ENCODE measurements around the gene HLA-DQB1. TPM values are rescaled to one million over a fixed set of nuclear protein-coding genes. Genes with fewer than 3 reads are reported as not detected.
"Not testable (repeated sequence)": the region's sequence is repeated elsewhere in the genome, so short reads cannot be mapped to it uniquely, and the experiment has no call there.

The HLA-DQB1 gene
- total RNA-seq, 2 experiments from 2014 or later = 16.5 to 19.0 TPM

DNA sequence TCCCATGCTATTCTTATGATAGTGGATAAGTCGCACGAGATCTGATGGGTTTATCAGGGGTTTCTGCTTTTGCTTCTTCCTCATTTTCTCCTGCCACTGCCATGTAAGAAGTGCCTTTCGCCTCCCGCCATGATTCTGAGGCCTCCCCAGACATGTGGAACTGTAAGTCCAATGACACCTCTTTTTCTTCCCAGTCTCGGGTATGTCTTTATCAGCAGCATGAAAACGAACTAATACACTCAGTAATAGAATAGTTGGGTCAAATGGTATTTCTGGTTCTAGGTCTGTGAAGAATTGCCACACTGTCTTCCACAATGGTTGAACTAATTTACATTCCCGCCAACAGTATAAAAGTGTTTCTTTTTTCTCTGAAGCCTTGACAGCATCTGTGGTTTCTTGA, 7.7 kb upstream of the HLA-DQB1 start:
- H3K27ac Mint-ChIP-seq; DNase-seq; ATAC-seq (ENCODE audit: low read depth); H3K4me3 Mint-ChIP-seq; POLR2A ChIA-PET; H3K4me1 Mint-ChIP-seq: not testable (repeated sequence)
- Mint-ChIP-seq H3K36me3 (peaks cover 30% of the 10 kb centered on the region), H3K9me3 (peaks cover 35% of the 10 kb centered on the region), H3K27me3 (peaks cover 48% of the 10 kb centered on the region)

DNA sequence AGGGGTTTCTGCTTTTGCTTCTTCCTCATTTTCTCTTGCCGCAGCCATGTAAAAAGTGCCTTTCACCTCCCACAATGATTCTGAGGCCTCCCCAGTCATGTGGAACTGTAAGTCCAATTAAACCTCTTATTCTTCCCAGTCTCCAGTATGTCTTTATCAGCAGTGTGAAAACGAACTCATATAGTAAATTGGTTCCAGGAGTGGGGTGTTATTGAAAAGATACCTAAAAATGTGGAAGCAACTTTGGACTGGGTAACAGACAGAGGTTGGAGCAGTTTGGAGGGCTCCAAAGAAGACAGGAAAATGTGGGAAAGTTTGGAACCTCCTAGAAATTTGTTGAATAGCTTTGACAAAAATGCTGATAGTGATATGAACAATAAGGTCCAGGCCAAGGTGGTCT, 5.5 kb upstream of the HLA-DQB1 start:
- ATAC-seq (ENCODE audit: low read depth) = not testable (repeated sequence)

DNA sequence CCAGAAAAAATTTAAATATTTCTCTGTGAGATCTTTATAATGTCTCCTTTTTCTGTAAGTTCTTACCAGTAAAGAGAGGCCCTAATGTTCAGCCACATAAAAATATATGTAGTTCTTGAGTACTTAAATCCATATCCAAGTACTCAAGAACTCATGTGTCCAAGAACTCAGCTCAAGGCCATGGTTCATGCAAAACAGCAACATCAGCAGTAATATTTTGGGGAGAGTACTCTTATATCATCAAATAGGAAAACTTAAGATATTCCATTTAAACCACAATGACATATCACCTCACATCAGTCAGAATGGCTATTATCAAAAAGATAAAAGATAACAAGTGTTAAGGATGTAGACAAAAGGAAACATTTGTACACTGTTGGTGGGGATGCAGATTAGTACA, 3.4 kb upstream of the HLA-DQB1 start:
- Mint-ChIP-seq H3K9me3 (peaks cover 14% of the 10 kb centered on the region), H3K27me3 (peaks cover 44% of the 10 kb centered on the region), H3K4me3 (no peak overlapping the region), H3K4me1 (peaks cover 16% of the 10 kb centered on the region), H3K36me3 (peaks cover 12% of the 10 kb centered on the region), H3K27ac (no peak overlapping the region)
- POLR2A ChIA-PET = interaction anchor here (0.6 kb wide), 1 partner anchor 841 kb away, joined by 3 read pairs; no protein-coding TSS in a partner anchor
- ATAC-seq (ENCODE audit: low read depth) = no peak
- DNase-seq = no peak

More for the DNA sequence above, 5.5 kb upstream of the HLA-DQB1 start:
- H3K9me3 Mint-ChIP-seq = peaks cover 20% of the 10 kb centered on the region
- POLR2A ChIA-PET, H3K27ac Mint-ChIP-seq, H3K4me3 Mint-ChIP-seq, H3K4me1 Mint-ChIP-seq, DNase-seq: not testable (repeated sequence)
- peaks cover 16% of the 10 kb centered on the region for H3K36me3 Mint-ChIP-seq
- peaks cover 47% of the 10 kb centered on the region for H3K27me3 Mint-ChIP-seq

DNA sequence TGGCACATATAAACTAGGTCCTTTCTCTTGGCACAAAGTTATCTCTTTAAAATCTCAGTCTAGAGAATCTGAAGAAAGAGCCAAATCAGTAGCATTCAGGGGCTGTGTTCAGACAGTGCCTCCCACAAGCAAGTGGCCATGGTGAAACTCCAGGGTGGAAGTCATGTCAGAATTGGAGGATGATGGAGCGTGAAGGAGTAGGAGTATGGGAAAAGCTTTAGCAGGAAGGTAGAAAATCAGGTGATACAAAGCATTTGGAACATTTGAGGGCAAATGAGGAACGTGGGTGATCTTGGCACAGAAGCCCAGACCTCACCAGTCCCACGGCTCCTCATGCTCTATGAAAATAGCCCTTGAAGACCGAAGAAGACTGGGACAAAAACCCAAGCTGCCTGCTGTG, 2.8 kb upstream of the HLA-DQB1 start:
- Mint-ChIP-seq H3K36me3 (peaks cover 14% of the 10 kb centered on the region), H3K4me1 (peaks cover 19% of the 10 kb centered on the region), H3K4me3 (no peak overlapping the region), H3K9me3 (peaks cover 12% of the 10 kb centered on the region), H3K27ac (no peak overlapping the region), H3K27me3 (peaks cover 41% of the 10 kb centered on the region)
- DNase-seq (no peak), ATAC-seq (ENCODE audit: low read depth) (no peak)
- POLR2A ChIA-PET = no interaction called here

DNA sequence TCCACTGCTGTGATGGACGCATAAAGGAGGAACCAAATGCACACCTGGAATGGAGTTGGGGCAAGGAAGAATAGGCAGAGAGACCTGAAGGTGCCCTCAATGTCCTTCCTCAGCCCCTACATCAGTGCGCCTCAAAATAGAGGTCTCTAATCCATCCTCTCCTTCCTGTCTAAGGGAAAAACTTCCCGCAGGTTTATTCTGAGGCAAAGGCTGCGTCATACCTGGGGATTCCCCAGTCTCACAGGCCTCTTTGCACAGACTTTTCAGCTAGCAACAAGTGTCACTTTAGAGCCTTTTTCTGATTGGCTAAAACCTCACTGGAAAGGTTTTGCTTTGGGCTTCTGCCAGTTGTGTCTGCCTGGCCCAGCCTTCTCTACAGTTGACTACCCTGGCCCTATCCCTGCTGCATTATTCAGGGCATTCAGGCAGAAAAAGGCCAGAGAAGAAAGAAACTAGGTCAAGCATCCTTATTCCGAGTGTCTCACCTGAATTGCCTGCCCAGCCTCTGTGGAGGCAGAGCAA, 1.8 kb upstream of the HLA-DQB1 start:
- no peak overlapping the region for H3K27ac Mint-ChIP-seq
- peaks cover 7% of the 10 kb centered on the region for H3K9me3 Mint-ChIP-seq
- peaks cover 19% of the 10 kb centered on the region for H3K4me1 Mint-ChIP-seq
- peak; percentile 67 for ATAC-seq (ENCODE audit: low read depth)
- DNase-seq = no peak
- no peak overlapping the region for H3K4me3 Mint-ChIP-seq
- POLR2A ChIA-PET = no interaction called here
- H3K27me3 Mint-ChIP-seq = peaks cover 39% of the 10 kb centered on the region
- peaks cover 11% of the 10 kb centered on the region for H3K36me3 Mint-ChIP-seq

DNA sequence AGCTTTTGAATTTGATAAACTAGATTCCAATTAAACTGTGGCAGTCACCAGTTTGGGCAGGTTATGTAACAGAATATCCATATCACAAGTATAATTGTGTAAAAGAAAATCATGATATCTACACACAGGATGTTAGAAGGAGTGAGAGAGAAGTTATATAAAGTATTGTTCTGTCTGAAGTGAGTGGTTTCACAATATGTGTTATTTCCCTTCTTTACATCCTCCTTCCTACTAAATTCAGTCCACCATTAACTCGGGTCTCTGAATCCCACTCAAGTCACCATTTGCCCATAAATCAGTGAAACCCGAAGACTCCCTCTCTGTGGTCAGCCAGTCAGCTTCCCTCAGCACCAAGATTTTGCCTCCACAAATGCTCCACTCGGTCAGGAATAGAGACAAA, 796 bp downstream of the HLA-DQB1 start:
- Mint-ChIP-seq H3K9me3 (peaks cover 1% of the 10 kb centered on the region), H3K27me3 (peaks cover 38% of the 10 kb centered on the region), H3K4me1 (peaks cover 21% of the 10 kb centered on the region), H3K36me3 (peaks cover 16% of the 10 kb centered on the region), H3K4me3 (peak overlapping the region; percentile 76), H3K27ac (peak overlapping the region; percentile 37)
- POLR2A ChIA-PET = interaction anchor here (1.0 to 1.2 kb wide), 2 partner anchors 43 to 306 kb away, joined by 5 read pairs; no protein-coding TSS in a partner anchor
- DNase-seq = no peak
- no peak for ATAC-seq (ENCODE audit: low read depth)

DNA sequence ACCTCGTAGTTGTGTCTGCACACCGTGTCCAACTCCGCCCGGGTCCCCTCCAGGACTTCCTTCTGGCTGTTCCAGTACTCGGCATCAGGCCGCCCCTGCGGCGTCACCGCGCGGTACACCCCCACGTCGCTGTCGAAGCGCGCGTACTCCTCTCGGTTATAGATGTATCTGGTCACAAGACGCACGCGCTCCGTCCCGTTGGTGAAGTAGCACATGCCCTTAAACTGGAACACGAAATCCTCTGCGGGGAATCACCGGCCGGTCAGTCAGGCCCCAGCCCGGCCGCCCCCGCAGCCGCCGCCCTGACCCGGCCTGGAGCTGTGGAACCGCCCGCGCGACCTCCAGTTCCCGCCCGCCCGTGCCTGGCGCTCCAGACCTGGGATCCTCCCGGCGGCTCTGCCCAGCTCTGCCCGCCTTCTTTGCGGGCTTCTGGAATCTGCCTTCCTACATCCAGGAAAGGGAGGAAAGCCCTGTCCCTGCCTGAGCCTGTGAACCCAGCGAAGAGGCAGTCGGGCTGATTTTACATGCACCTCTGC, 1.6 kb downstream of the HLA-DQB1 start:
- peak overlapping the region; percentile 76 for H3K4me3 Mint-ChIP-seq
- H3K36me3 Mint-ChIP-seq = peaks cover 13% of the 10 kb centered on the region
- POLR2A ChIA-PET = no interaction called here
- peak; percentile 55 for DNase-seq
- ATAC-seq (ENCODE audit: low read depth) = peak; percentile 32
- H3K9me3 Mint-ChIP-seq = no peaks in the 10 kb centered on the region
- peak overlapping the region; percentile 53 for H3K27ac Mint-ChIP-seq
- peaks cover 25% of the 10 kb centered on the region for H3K4me1 Mint-ChIP-seq
- H3K27me3 Mint-ChIP-seq = peaks cover 31% of the 10 kb centered on the region

DNA sequence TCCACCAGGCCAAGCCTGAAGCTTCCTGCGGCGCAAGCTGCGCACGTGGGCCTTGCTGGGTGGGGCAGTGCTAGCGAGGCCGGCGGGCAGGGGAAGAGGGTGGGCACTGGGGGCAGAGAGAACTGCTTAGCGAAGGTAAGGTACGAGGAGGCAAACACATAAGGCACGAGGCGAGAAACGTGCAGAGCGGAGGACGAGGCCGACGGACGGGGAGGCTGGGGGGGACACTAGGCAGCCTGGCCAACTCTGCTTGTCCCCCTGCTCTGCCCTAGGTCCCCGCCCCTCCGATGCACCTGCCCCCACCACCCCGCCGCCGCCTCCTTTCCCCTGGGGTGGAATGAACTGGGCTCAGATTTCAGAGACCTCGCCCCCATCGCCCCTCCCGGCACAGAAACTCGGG, 2.1 kb downstream of the HLA-DQB1 start:
- H3K27me3 Mint-ChIP-seq = peaks cover 25% of the 10 kb centered on the region
- H3K27ac Mint-ChIP-seq = no peak overlapping the region
- no peaks in the 10 kb centered on the region for H3K9me3 Mint-ChIP-seq
- DNase-seq (no peak), ATAC-seq (ENCODE audit: low read depth) (no peak)
- peaks cover 30% of the 10 kb centered on the region for H3K4me1 Mint-ChIP-seq
- POLR2A ChIA-PET = interaction anchor here (0.6 kb wide), 1 partner anchor 190 kb away, joined by 3 read pairs; no protein-coding TSS in a partner anchor
- H3K36me3 Mint-ChIP-seq = peaks cover 13% of the 10 kb centered on the region
- peak overlapping the region; percentile 69 for H3K4me3 Mint-ChIP-seq

DNA sequence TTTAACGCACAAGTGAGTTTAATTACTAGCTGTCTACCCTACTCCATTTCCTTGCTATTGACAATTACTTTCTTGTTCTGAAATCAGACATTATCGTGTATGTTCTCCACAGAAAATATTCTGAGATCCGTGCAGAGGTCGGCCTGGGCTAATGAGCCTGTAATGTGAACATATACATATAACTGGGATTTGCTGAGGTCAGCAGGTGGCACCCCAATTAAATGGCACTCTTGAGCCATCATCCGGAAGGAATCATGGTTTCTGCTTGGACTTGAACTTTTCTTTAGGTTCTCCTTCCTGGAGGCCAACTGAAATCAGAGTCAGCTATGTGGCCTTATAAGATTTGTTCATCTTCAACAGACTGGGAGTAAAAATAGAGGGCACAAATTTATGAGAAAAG, 3.6 kb downstream of the HLA-DQB1 start:
- H3K9me3 Mint-ChIP-seq = no peaks in the 10 kb centered on the region
- no peak overlapping the region for H3K27ac Mint-ChIP-seq
- POLR2A ChIA-PET = no interaction called here
- no peak overlapping the region for H3K4me3 Mint-ChIP-seq
- H3K36me3 Mint-ChIP-seq = peaks cover 12% of the 10 kb centered on the region
- H3K4me1 Mint-ChIP-seq = peaks cover 32% of the 10 kb centered on the region
- DNase-seq (no peak), ATAC-seq (ENCODE audit: low read depth) (no peak)
- H3K27me3 Mint-ChIP-seq = peaks cover 23% of the 10 kb centered on the region

DNA sequence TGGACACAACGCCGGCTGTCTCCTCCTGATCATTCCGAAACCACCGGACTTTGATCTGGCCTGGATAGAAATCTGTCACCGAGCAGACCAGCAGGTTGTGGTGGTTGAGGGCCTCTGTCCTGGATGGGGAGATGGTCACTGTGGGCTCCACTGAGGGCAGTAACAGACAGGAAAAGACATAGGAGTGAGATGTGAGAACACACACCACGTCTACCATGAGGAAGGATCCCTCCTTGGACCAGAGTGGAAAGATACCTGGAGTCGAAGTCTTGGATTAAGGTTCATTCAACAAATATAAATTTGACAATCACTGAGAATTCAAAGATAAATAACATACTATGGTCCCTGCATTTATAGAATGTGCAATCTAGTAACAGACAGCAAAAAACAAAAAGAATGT, 4.4 kb downstream of the HLA-DQB1 start:
- POLR2A ChIA-PET = no interaction called here

DNA sequence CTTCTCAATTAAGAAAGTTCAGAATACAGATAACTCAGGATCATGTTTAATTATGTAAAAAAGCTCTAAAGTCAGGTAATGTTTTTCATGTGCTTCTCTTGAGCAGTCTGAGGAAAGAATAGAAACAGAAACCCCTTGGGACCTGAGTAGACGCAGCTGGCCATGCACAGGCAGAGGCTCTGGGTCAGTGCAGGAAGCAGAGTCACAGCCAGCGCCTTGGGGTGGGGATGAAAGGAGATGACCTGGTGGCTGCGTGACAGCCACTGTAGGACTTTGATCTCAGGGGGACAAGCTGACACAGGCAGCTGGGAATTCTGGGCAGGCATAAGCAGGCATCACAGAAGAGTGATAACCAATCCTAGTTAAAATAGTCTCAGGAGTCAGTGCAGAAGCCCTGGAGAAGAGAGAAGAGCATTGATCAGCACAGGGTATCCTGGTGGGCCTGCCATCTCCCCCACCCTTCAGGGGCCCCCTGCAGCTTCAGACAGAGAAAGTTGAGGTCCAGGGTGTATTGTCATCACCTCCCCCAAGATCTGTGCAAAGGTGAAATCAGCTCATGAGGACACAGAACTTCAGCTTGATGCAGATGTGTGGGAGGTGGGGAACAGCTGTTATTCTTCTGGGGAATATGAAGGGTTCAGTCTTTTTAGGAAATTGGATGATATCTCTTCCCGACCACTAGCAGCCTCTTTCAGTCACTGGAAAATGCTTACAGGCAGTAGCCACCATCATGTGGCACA, 6.4 kb downstream of the HLA-DQB1 start:
- peak overlapping the region; percentile 36 for H3K27ac Mint-ChIP-seq
- peaks cover 5% of the 10 kb centered on the region for H3K9me3 Mint-ChIP-seq
- H3K4me3 Mint-ChIP-seq = no peak overlapping the region
- ATAC-seq (ENCODE audit: low read depth) (no peak), DNase-seq (no peak)
- POLR2A ChIA-PET = no interaction called here
- H3K4me1 Mint-ChIP-seq = peaks cover 16% of the 10 kb centered on the region
- H3K27me3 Mint-ChIP-seq = peaks cover 5% of the 10 kb centered on the region
- peaks cover 17% of the 10 kb centered on the region for H3K36me3 Mint-ChIP-seq

More for the DNA sequence above, 4.4 kb downstream of the HLA-DQB1 start:
- H3K4me3 Mint-ChIP-seq = no peak overlapping the region
- H3K36me3 Mint-ChIP-seq = peaks cover 12% of the 10 kb centered on the region
- peaks cover 32% of the 10 kb centered on the region for H3K4me1 Mint-ChIP-seq
- H3K27ac Mint-ChIP-seq = no peak overlapping the region
- no peaks in the 10 kb centered on the region for H3K9me3 Mint-ChIP-seq
- ATAC-seq (ENCODE audit: low read depth) = no peak
- H3K27me3 Mint-ChIP-seq = peaks cover 15% of the 10 kb centered on the region
- DNase-seq = no peak

DNA sequence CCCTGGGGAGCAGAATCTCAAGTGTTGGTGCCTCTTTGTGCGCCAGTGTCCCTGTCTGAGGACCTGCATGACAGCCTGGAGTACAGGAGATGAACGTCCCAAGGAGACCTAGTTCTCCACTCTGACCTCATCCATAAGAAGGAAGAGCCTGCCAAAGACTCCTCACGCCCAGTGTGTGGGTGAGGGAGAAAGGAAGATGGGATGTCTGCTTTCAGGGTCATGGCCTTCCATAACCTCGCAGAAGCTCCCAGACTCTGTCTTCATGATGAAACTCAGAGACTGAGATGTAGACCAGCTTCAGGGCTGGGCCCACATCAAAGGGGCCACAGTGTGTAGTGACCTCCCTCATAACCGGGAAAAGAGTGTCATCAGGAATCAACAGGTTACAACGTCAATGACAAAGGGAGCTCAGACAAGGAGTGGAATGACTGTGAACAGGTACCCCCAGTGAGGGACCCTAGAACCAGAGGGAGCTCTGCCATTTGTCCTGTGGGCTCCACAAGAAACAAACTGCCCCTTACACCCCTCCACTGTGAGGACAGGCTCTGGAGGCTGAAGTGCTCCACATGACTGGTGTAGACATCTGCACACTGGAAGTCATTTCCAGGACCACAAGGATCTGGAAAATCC, 8.1 kb downstream of the HLA-DQB1 start:
- Mint-ChIP-seq H3K36me3 (peaks cover 15% of the 10 kb centered on the region), H3K4me3 (no peak overlapping the region), H3K9me3 (peaks cover 5% of the 10 kb centered on the region), H3K4me1 (peaks cover 13% of the 10 kb centered on the region), H3K27ac (no peak overlapping the region), H3K27me3 (peaks cover 3% of the 10 kb centered on the region)
- DNase-seq (no peak), ATAC-seq (ENCODE audit: low read depth) (no peak)
- POLR2A ChIA-PET = no interaction called here

DNA sequence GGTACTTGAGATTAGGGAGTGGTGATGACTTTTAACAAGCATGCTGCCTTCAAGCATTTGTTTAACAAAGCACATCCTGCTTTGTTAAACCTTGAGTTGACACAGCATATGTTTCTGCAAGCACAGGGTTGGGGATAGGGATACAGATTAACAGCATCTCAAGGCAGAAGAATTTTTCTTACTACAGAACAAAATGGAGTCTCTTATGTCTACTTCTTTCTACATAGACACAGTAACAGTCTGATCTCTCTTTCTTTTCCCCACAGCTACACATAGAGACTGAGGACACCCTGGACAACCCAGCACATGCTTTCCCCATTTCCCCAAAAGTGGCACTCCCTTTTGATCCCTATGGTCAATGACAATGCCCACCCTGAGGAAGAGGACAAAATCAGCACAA, 8.6 kb downstream of the HLA-DQB1 start:
- H3K9me3 Mint-ChIP-seq; H3K27me3 Mint-ChIP-seq; POLR2A ChIA-PET; DNase-seq; H3K27ac Mint-ChIP-seq; H3K4me3 Mint-ChIP-seq; ATAC-seq (ENCODE audit: low read depth): not testable (repeated sequence)
- Mint-ChIP-seq H3K4me1 (peaks cover 13% of the 10 kb centered on the region), H3K36me3 (peaks cover 15% of the 10 kb centered on the region)
